Ishikawa (cell line): ENCODE data around the gene ZMPSTE24.

Source experiments
- CEBPB ChIP-seq: IDR thresholded peaks from 2 replicates; pipeline ENCODE4 v1.6.1; 2012
- CREB1 ChIP-seq: IDR thresholded peaks from 2 replicates; pipeline ENCODE4 v1.6.1; 2012; ENCODE audit warnings: low read depth
- EGR1 ChIP-seq: IDR thresholded peaks from 2 replicates; pipeline ENCODE4 v1.6.1; 2012
- EP300 ChIP-seq: IDR thresholded peaks from 2 replicates; pipeline ENCODE4 v1.6.1; 2012; ENCODE audit warnings: borderline replicate concordance
- FOXM1 ChIP-seq: IDR thresholded peaks from 2 replicates; pipeline ENCODE4 v1.6.1; 2012; ENCODE audit warnings: low read depth, borderline replicate concordance
- MAX ChIP-seq: IDR thresholded peaks from 2 replicates; pipeline ENCODE4 v1.6.1; 2012
- NFIC ChIP-seq: IDR thresholded peaks from 2 replicates; pipeline ENCODE4 v1.6.1; 2012
- RAD21 ChIP-seq: IDR thresholded peaks from 2 replicates; pipeline ENCODE4 v1.6.1; 2012; ENCODE audit warnings: low read depth
- REST ChIP-seq: IDR thresholded peaks from 2 replicates; pipeline ENCODE4 v1.6.1; 2012; ENCODE audit warnings: low read depth, mild to moderate bottlenecking
- TAF1 ChIP-seq: IDR thresholded peaks from 2 replicates; pipeline ENCODE4 v1.6.1; 2012; ENCODE audit warnings: low read depth, mild to moderate bottlenecking
- TCF12 ChIP-seq: IDR thresholded peaks from 2 replicates; pipeline ENCODE4 v1.6.1; 2012; ENCODE audit warnings: low read depth
- TEAD4 ChIP-seq: IDR thresholded peaks from 2 replicates; pipeline ENCODE4 v1.6.1; 2012
- USF1 ChIP-seq: IDR thresholded peaks from 2 replicates; pipeline ENCODE4 v1.6.1; 2012
- YY1 ChIP-seq: IDR thresholded peaks from 2 replicates; pipeline ENCODE4 v1.6.1; 2012; ENCODE audit warnings: low read depth
- ZBTB7A ChIP-seq: IDR thresholded peaks from 2 replicates; pipeline ENCODE4 v1.6.1; 2012; ENCODE audit warnings: low read depth

Gene ZMPSTE24

GRCh38 chr1:40313329-40313957 lies 55.4 kb downstream of the ZMPSTE24 start:
- TF ChIP-seq EGR1, result no peak

GRCh38 chr1:40313958-40314720 lies 56.1 kb downstream of the ZMPSTE24 start:
- TF ChIP-seq TEAD4 (no peak), ZBTB7A (no peak), USF1 (no peak), MAX (no peak), EGR1 (no peak), NFIC (no peak)

- TF ChIP-seq FOXM1 (no peak), MAX (no peak), USF1 (no peak), TCF12 (no peak), TAF1 (no peak), YY1 (no peak), CREB1 (no peak), REST (no peak), TEAD4 (no peak), NFIC (no peak), ZBTB7A (no peak), EGR1 (no peak), EP300 (no peak), CEBPB (no peak), RAD21 (no peak)
Observed at GRCh38 chr1:40314721-40315238, 56.7 kb downstream of the ZMPSTE24 start.

GRCh38 chr1:40315239-40315794 lies 57.3 kb downstream of the ZMPSTE24 start:
- TF ChIP-seq YY1 (no peak), RAD21 (peak; percentile 75), NFIC (peak; percentile 22; the same call in 1 of the 2 replicates), MAX (peak; percentile 67)

GRCh38 chr1:40315795-40316594 lies 58.0 kb downstream of the ZMPSTE24 start:
- TF ChIP-seq NFIC (no peak), EGR1 (no peak), TCF12 (no peak), CREB1 (no peak), RAD21 (no peak), YY1 (0 out of 2 replicates have a peak, but pooled peaks have one; percentile 18), USF1 (no peak), EP300 (no peak), TAF1 (no peak; the same call in 1 of the 2 replicates), TEAD4 (peak; percentile 22; the same call in 1 of the 2 replicates), CEBPB (no peak), MAX (peak; percentile 26; the same call in 1 of the 2 replicates), REST (no peak), ZBTB7A (peak; percentile 87; the same call in 1 of the 2 replicates)
